MM.1S (cell line): ENCODE measurements around the gene LAMTOR5.

Experiments
- CTCF ChIP-seq: fragments of 300-600 bp; sonication (generic); IDR thresholded peaks from 2 replicates; pipeline ENCODE4 v1.5.1; 2016; ENCODE audit warnings: antibody characterized with exemption, low read length, mixed read lengths
- EZH2 ChIP-seq: fragments of 300-600 bp; sonication (generic); optimal IDR thresholded peaks from 2 replicates; pipeline ENCODE3; 2017; ENCODE audit warnings: low read depth, mild to moderate bottlenecking, antibody characterized with exemption, low read length, mixed read lengths

- no peak for TF ChIP-seq CTCF
- no peak for TF ChIP-seq EZH2
Measured at GRCh38 chr1:110411173-110411735, 3.8 kb upstream of the LAMTOR5 start.
